ENCODE measurements around the gene NAA25.

GRCh38 chr12:111976860-111977259 lies 131.7 kb downstream of the NAA25 start:
- no peak for TF ChIP-seq CTCF (IDR thresholded peaks at IDR 0.05)
- no peak for TF ChIP-seq POLR2A (IDR thresholded peaks at IDR 0.05)
- no peak for TF ChIP-seq EP300 (IDR thresholded peaks at IDR 0.05)

Data from ovary (tissue), 3 donors.